ENCODE measurements around the gene SORCS1. TPM values are rescaled to one million over a fixed set of nuclear protein-coding genes. Genes with fewer than 3 reads are reported as not detected.

The SORCS1 gene
- total and polyA plus RNA-seq, 2 of the 13 experiments (the other 11 are each of a cell fraction or from before 2014, with no cell fraction given): not detected

DNA sequence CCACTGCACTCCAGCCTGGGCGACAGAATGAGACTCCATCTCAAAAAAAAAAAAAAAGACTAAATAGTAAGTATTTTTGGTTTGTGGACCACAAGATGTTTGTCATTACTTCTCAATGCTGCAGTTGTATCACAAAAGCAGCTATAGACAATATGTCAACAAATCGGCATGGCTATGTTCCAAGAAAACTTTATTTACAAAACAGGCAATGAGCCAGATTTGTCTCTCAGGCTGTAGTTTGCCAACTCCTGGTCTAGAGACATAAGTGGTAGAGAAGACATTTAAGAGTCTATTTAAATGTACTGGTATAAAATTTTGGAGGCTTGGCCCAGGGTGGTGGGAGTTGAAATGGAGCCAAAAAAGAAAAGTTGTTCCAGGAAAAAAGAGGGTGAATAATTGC lies 185.8 kb downstream of the SORCS1 start:
- Histone ChIP-seq H3K4me2 (ENCODE audit: low read depth, low read length) (no peak overlapping the region), H3K4me3 (replicated peaks in 1 of 3; ENCODE audit: insufficient read depth in 1 of 3, low read depth in 2 of 3, low read length in 3 of 3) (no peak overlapping the region), H3K9me3 (ENCODE audit: low read length) (peaks cover 7% of the 10 kb centered on the region; the same call in 1 of the 2 replicates), H3K79me2 (ENCODE audit: insufficient read depth, low read length) (no peaks in the 10 kb centered on the region), H3K9ac (ENCODE audit: insufficient read depth, low read depth, low read length) (no peak overlapping the region), H3K36me3 (replicated peaks in 1 of 2; ENCODE audit: control insufficient read depth in 1 of 2, insufficient read depth in 2 of 2, low read length in 2 of 2) (no peaks in the 10 kb centered on the region), H3K27me3 (ENCODE audit: control insufficient read depth in 1 of 2, insufficient read depth in 2 of 2, low read length in 2 of 2) (no peaks in the 10 kb centered on the region), H3K27ac (ENCODE audit: extremely low read length, insufficient read depth, low read length) (no peak overlapping the region), H4K20me1 (ENCODE audit: insufficient read depth, low read length) (no peaks in the 10 kb centered on the region), H2AFZ (ENCODE audit: low read length) (no peak overlapping the region), H3K4me1 (ENCODE audit: insufficient read depth, low read length) (no peaks in the 10 kb centered on the region)
- DNase-seq (ENCODE audit: low spot score): no peak
- ATAC-seq: no peak
- in situ Hi-C loops (cut with HindIII; ENCODE audit: extremely low pct_ligation_motif_present, low pct_unique_long_range_greater_than_20kb): no loop called here
- WGBS (ENCODE audit: low lambda C conversion rate): 66% methylated on average over 2 of the region's 2 CpGs
- intact Hi-C loops (cut with micrococcal nuclease; ENCODE audit: unreplicated experiment): no loop called here
- BruUV-seq (replicated peaks): no TSS peak
- CTCF ChIA-PET (ENCODE audit: low intra/inter-chr PET ratio, low total read pairs): no interaction called here
- POLR2A ChIA-PET: no interaction called here
- TF ChIP-seq MTA3 (CRISPR knock-in tag; IDR thresholded peaks at IDR 0.05) (no peak), SMAD1 (CRISPR knock-in tag; IDR thresholded peaks at IDR 0.05; ENCODE audit: borderline replicate concordance, low read depth) (no peak), TBX2 (CRISPR knock-in tag; IDR thresholded peaks at IDR 0.05; ENCODE audit: borderline replicate concordance) (no peak), ZNF282 (IDR thresholded peaks at IDR 0.05; ENCODE audit: partially characterized antibody) (no peak), ZNF607 (CRISPR knock-in tag; IDR thresholded peaks at IDR 0.05; ENCODE audit: borderline replicate concordance) (no peak), KDM3A (CRISPR knock-in tag; IDR thresholded peaks at IDR 0.05; ENCODE audit: low read depth) (no peak), HHEX (CRISPR knock-in tag; IDR thresholded peaks at IDR 0.05) (no peak), SUZ12 (IDR thresholded peaks at IDR 0.05; ENCODE audit: low read depth, low read length) (no peak), ZNF296 (CRISPR knock-in tag; conservative IDR thresholded peaks at IDR 0.05) (no peak), GABPB1 (CRISPR knock-in tag; IDR thresholded peaks at IDR 0.05) (no peak), ZNF20 (CRISPR knock-in tag; IDR thresholded peaks at IDR 0.05) (no peak), ZNF629 (CRISPR knock-in tag; conservative IDR thresholded peaks at IDR 0.05) (no peak), HNRNPL (IDR thresholded peaks at IDR 0.05; ENCODE audit: low read depth, low read length) (no peak), ZNF839 (CRISPR knock-in tag; IDR thresholded peaks at IDR 0.05; ENCODE audit: borderline replicate concordance) (no peak), RCOR2 (CRISPR knock-in tag; IDR thresholded peaks at IDR 0.05) (no peak), POLR2AphosphoS5 (IDR thresholded peaks at IDR 0.05; ENCODE audit: low read depth, low read length) (no peak)
- TF ChIP-seq, protein P1, sequence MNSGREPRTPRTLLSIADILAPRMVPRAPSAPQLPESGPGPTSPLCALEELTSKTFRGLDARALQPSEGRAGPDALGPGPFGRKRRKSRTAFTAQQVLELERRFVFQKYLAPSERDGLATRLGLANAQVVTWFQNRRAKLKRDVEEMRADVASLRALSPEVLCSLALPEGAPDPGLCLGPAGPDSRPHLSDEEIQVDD (CRISPR knock-in tag; IDR thresholded peaks at IDR 0.05; ENCODE audit: borderline replicate concordance): no peak
- TF ChIP-seq, protein P2, sequence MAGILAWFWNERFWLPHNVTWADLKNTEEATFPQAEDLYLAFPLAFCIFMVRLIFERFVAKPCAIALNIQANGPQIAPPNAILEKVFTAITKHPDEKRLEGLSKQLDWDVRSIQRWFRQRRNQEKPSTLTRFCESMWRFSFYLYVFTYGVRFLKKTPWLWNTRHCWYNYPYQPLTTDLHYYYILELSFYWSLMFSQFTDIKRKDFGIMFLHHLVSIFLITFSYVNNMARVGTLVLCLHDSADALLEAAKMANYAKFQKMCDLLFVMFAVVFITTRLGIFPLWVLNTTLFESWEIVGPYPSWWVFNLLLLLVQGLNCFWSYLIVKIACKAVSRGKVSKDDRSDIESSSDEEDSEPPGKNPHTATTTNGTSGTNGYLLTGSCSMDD (CRISPR knock-in tag; IDR thresholded peaks at IDR 0.05): no peak
- TF ChIP-seq, protein P3, sequence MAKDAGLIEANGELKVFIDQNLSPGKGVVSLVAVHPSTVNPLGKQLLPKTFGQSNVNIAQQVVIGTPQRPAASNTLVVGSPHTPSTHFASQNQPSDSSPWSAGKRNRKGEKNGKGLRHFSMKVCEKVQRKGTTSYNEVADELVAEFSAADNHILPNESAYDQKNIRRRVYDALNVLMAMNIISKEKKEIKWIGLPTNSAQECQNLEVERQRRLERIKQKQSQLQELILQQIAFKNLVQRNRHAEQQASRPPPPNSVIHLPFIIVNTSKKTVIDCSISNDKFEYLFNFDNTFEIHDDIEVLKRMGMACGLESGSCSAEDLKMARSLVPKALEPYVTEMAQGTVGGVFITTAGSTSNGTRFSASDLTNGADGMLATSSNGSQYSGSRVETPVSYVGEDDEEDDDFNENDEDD (CRISPR knock-in tag; IDR thresholded peaks at IDR 0.05; ENCODE audit: borderline replicate concordance): no peak
- TF ChIP-seq, protein P4, sequence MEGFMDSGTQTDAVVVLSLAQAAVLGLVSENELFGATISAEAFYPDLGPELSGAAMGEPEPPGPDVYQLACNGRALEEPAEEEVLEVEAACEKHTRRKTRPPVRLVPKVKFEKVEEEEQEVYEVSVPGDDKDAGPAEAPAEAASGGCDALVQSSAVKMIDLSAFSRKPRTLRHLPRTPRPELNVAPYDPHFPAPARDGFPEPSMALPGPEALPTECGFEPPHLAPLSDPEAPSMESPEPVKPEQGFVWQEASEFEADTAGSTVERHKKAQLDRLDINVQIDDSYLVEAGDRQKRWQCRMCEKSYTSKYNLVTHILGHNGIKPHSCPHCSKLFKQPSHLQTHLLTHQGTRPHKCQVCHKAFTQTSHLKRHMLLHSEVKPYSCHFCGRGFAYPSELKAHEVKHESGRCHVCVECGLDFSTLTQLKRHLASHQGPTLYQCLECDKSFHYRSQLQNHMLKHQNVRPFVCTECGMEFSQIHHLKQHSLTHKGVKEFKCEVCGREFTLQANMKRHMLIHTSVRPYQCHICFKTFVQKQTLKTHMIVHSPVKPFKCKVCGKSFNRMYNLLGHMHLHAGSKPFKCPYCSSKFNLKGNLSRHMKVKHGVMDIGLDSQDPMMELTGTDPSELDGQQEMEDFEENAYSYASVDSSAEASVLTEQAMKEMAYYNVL (CRISPR knock-in tag; IDR thresholded peaks at IDR 0.05; ENCODE audit: borderline replicate concordance): no peak
- FAIRE-seq: no peak

Data from HepG2 (cell line).